SK-N-SH (cell line): ENCODE results near the gene MAB21L3. TPM values are rescaled to one million over a fixed set of nuclear protein-coding genes. Genes with fewer than 3 reads are reported as not detected.

Experiments
- polyA plus RNA-seq, 3 experiments: library from polyadenylated mRNA; depleted of rRNA; stranded (reverse); fragments of >200 nt; gene quantifications; 2 replicates each; pipeline ENCODE4 v1.2.3, GENCODE V29; 2012

The MAB21L3 gene
- polyA plus RNA-seq, 1 of the 3 experiments (the other 2 are of a cell fraction), result not detected

Other genes with a start within 250 kb of the MAB21L3 start
- gene SLC22A15, start 134.9 kb upstream of the MAB21L3 start, polyA plus RNA-seq (2012; rRNA removed), result 0.13 and 0.41 TPM in 2 replicates